Heart right ventricle (tissue), 16 donors: ENCODE measurements around the gene OIP5. TPM values are rescaled to one million over a fixed set of nuclear protein-coding genes. Genes with fewer than 3 reads are reported as not detected.

Source experiments
- ATAC-seq, 8 donors: fragments of 200-7000 bp; cut with Tn5 transposase; one replicate each; pipeline ENCODE4 v1.9.1; 2020; ENCODE audit warnings: mild to moderate bottlenecking in 8 of 8, moderate library complexity in 8 of 8, moderate number of reproducible peaks in 1 of 8
- DNase-seq, 2 donors: peaks; one replicate each; pipeline ENCODE4 v3.0.0-alpha.2; 2020
- H3K27ac ChIP-seq, 10 donors: fragments of 200-600 bp; sonication (generic) in 2 of 10; one replicate each; pipeline versions ENCODE4 v1.5.0 to v1.8.0; 2020 to 2022; ENCODE audit warnings: mild to moderate bottlenecking in 3 of 10
- H3K27me3 ChIP-seq, 7 donors: fragments of 200-600 bp; one replicate each; pipeline ENCODE4 v1.8.0; 2021 to 2022; ENCODE audit warnings: mild to moderate bottlenecking in 2 of 7
- H3K36me3 ChIP-seq, 9 donors: fragments of 200-600 bp; sonication (generic) in 1 of 9; one replicate each; pipeline versions ENCODE4 v1.5.0 to v1.8.0; 2020 to 2022; ENCODE audit warnings: mild to moderate bottlenecking in 2 of 9
- H3K4me1 ChIP-seq, 9 donors: fragments of 200-600 bp; sonication (generic) in 1 of 9; one replicate each; pipeline versions ENCODE4 v1.5.0 to v1.8.0; 2020 to 2022; ENCODE audit warnings: mild to moderate bottlenecking in 4 of 9
- H3K4me3 ChIP-seq, 10 donors: fragments of 200-600 bp; sonication (generic) in 2 of 10; one replicate each; pipeline versions ENCODE4 v1.5.0 to v1.8.0; 2020 to 2022; ENCODE audit warnings: mild to moderate bottlenecking in 7 of 10, moderate library complexity in 2 of 10
- H3K9me3 ChIP-seq, 11 donors: fragments of 200-600 bp in 10 of 11; sonication (generic) in 2 of 11; one replicate each; pipeline versions ENCODE4 v1.5.0 to v1.8.0; 2013 to 2022; ENCODE audit warnings: mild to moderate bottlenecking in 2 of 11, control low read depth in 1 of 11, moderate library complexity in 1 of 11
- WGBS, 2 donors: extraction: QIAGEN DNeasy Blood & Tissue Kit; methylation state at CpG; one replicate each; pipeline ENCODE4 v1.1.7; 2013; ENCODE audit warnings: inconsistent platforms in 1 of 2; 5-methylcytosine and 5-hydroxymethylcytosine counted together
- intact Hi-C, 10 donors: fragments of 100-400 bp; cut with DNase I; formaldehyde crosslinking; loops; one replicate each; pipeline versions ENCODE4 v1.11.1 to v1.14.2; 2022
- polyA plus RNA-seq, 2 donors: library from polyadenylated mRNA; stranded (reverse); fragments of 200-250 nt; gene quantifications; one replicate each; pipeline ENCODE4 v1.2.3, GENCODE V29; 2013
- total RNA-seq, 10 donors: library from RNA; stranded (reverse); fragmentation: NEBNext Ultra II Directional in 3 of 10; extraction: Animal tissue kit (Norgen Biotek cat#: 25700) in 3 of 10; gene quantifications; one replicate each; pipeline versions ENCODE4 v1.2.1 to v1.2.4, GENCODE V29; 2021 to 2023
- TF ChIP-seq, protein P1 (sequence below), 9 donors: fragments of 200-600 bp; sonication (generic) in 2 of 9; IDR thresholded peaks; one replicate each; pipeline versions ENCODE4 v1.5.0 to v1.8.0; 2021 to 2022; ENCODE audit warnings: antibody characterized with exemption in 9 of 9, mild to moderate bottlenecking in 5 of 9, moderate library complexity in 1 of 9
- donor health status: Arrhythmogenic right ventricular cardiomyopathy.
- donor health status: ischemic (EF 13 %, LVEDD 7.1; RV severe dilation, severe dysfunction).
- donor health status: healthy with polysubstance abuse.
- donor health status: DM: no; HTN: yes; CAD: no.
- donor health status: DM: no; HTN: no; CAD: no.
- donor health status: ischemic (EF 25% LVEDD 6.9; RV normal size, moderate dysfunction).
- donor health status: ischemic (EF 25% LVEDD 5.7; RV mildly dilated, moderate dysfunction).
- donor health status: healthy.
- donor health status: DM: yes; HTN: yes; CAD: no.
- donor health status: Ischemic cardiomyopathy.
- donor health status: ischemic (EF 35%, LVEDD 5.7; RV mildly dilated, moderate dysfunction).
- donor health status: nonischemic (EF 11% LVEDD 7.7; RV severe dilation, severe dysfunction).
- donor health status: DM: yes; HTN: yes; CAD: no.
- donor health status: PGD.
- donor health status: ischemic (EF 29% LVEDD 5.4; RV normal size, mild dysfunction).
- donor health status: nonischemic (EF 23%, LVEDD 6.1; RV moderate dilation, normal function).

OIP5 gene
- total and polyA plus RNA-seq, 12 donors = 0.18 to 1.0 (median 0.28) TPM; not detected in 6

DNA sequence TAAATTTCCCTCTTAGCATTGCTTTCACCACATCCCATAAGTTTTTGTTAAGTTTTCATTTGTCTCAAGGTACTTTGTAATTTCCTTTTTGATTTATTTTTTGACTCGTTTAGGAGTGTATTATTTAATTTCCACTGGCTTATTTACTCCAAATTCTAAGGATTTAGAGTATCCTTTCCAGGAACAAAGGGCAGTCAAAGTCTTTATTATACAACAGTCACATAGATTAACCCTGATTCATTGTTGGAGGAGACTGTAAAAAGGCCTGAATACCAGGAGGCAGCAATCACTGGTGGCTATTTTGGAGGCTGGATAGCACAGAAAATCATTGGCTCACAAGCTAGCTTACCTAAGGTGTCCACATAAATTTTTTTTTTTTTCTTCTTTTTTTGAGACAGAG is 39.9 kb downstream of the OIP5 start:
- 76 to 82% methylated on average over 1 of the region's 1 CpG for WGBS, 2 donors
- Histone ChIP-seq H3K4me3 (no peak overlapping the region), H3K4me1 (peaks cover 0 to 36% (median 14%) of the 10 kb centered on the region in 9 donors), H3K9me3 (no peaks in the 10 kb centered on the region), H3K27ac (peak overlapping the region in 1 of 10 donors; percentile 4), H3K36me3 (peaks cover 0 to 99% (median 18%) of the 10 kb centered on the region in 9 donors), H3K27me3 (no peaks in the 10 kb centered on the region)
- ATAC-seq (no peak), DNase-seq (no peak)
- TF ChIP-seq, protein P1, sequence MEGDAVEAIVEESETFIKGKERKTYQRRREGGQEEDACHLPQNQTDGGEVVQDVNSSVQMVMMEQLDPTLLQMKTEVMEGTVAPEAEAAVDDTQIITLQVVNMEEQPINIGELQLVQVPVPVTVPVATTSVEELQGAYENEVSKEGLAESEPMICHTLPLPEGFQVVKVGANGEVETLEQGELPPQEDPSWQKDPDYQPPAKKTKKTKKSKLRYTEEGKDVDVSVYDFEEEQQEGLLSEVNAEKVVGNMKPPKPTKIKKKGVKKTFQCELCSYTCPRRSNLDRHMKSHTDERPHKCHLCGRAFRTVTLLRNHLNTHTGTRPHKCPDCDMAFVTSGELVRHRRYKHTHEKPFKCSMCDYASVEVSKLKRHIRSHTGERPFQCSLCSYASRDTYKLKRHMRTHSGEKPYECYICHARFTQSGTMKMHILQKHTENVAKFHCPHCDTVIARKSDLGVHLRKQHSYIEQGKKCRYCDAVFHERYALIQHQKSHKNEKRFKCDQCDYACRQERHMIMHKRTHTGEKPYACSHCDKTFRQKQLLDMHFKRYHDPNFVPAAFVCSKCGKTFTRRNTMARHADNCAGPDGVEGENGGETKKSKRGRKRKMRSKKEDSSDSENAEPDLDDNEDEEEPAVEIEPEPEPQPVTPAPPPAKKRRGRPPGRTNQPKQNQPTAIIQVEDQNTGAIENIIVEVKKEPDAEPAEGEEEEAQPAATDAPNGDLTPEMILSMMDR (IDR thresholded peaks at IDR 0.05) = no peak
- intact Hi-C loops = no loop called here

DNA sequence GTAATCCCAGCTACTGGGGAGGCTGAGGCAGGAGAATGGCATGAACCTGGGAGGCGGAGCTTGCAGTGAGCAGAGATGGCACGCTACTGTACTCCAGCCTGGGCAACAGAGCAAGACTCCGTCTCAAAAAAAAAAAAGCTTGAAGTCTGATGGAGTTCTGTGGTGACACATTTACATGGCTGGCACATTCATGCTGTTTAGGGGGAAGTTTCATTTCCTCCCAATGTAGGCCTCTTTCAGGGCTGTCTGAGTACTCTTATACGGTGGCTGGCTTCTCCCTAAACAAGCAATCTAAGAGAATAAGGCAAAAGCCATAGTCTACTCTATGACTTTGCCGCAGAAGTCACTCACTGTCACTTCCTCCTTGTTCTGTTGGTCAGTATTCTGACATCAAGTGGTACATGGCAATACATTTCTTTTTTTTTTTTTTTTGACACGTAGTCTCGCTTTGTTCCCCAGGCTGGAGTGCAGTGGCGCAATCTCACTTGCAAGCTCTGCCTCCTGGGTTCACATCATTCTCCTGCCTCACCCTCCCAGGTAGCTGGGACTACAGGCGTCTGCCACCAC is 41.2 kb downstream of the OIP5 start:
- intact Hi-C loops = no loop called here
- ATAC-seq (peak in 6 of 8 donors; percentile 25 to 51 (median 41)), DNase-seq (no peak)
- Histone ChIP-seq H3K4me1 (peaks cover 0 to 50% (median 25%) of the 10 kb centered on the region in 9 donors), H3K27ac (peak overlapping the region in 3 of 10 donors; percentile 4 to 67 (median 8)), H3K9me3 (no peaks in the 10 kb centered on the region), H3K4me3 (no peak overlapping the region), H3K36me3 (peaks cover 0 to 99% (median 25%) of the 10 kb centered on the region in 9 donors), H3K27me3 (no peaks in the 10 kb centered on the region)
- TF ChIP-seq, protein P1 (IDR thresholded peaks at IDR 0.05) = no peak
- 88 to 91% methylated on average over 9 of the region's 9 CpGs for WGBS, 2 donors

DNA sequence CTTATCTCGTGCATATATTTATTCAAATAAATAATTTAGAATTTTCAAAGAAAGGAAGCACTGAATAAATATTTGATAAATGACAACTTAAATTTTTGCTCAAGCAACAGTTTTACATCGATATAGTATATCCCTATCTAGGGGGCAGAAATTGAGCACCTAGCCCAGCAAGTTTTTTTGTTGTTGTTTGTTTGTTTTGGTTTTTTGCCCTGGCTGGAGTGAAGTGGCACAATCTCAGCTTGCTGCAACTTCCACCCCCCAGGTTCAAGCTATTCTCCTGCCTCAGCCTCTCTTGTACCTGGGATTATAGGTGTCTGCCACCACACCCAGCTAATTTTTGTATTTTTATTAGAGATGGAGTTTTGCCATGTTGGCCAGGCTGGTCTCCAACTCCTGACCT is 42.4 kb downstream of the OIP5 start:
- H3K27ac ChIP-seq = no peak overlapping the region
- intact Hi-C loops = no loop called here
- H3K4me1 ChIP-seq = peaks cover 0 to 62% (median 37%) of the 10 kb centered on the region in 9 donors
- no peaks in the 10 kb centered on the region for H3K9me3 ChIP-seq
- DNase-seq (no peak), ATAC-seq (no peak)
- 93 to 94% methylated on average over 2 of the region's 2 CpGs for WGBS, 2 donors
- no peak overlapping the region for H3K4me3 ChIP-seq
- TF ChIP-seq, protein P1 (IDR thresholded peaks at IDR 0.05) = no peak
- no peaks in the 10 kb centered on the region for H3K27me3 ChIP-seq
- peaks cover 0 to 97% (median 34%) of the 10 kb centered on the region in 9 donors for H3K36me3 ChIP-seq

DNA sequence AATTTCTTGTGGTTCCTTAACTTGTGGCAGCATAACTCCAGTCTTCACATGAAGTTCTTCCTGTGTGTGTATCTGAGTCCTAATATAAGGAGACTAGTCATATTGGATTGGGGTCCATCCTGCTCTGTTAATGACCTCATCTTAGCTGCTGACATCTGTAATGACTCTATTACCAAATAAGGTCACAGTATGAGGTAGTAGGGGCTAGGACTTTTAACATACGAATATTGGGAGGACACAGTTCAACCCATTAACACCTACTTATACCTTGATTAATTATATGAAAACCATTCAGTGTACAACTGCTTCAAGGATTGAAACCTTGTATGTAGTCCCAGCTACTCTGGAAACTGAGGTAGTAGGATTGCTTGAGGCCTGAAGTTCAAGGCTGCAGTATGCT is 43.9 kb downstream of the OIP5 start:
- peaks cover 0 to 65% (median 38%) of the 10 kb centered on the region in 9 donors for H3K4me1 ChIP-seq
- ATAC-seq (no peak), DNase-seq (no peak)
- no peaks in the 10 kb centered on the region for H3K9me3 ChIP-seq
- H3K36me3 ChIP-seq = peaks cover 0 to 83% (median 34%) of the 10 kb centered on the region in 9 donors
- peak overlapping the region in 2 of 10 donors; percentile 20 to 32 for H3K27ac ChIP-seq
- TF ChIP-seq, protein P1 (IDR thresholded peaks at IDR 0.05) = no peak
- no peak overlapping the region for H3K4me3 ChIP-seq
- no peaks in the 10 kb centered on the region for H3K27me3 ChIP-seq
- 48 to 51% methylated on average over 1 of the region's 1 CpG for WGBS, 2 donors
- intact Hi-C loops = no loop called here
